ENCODE results near the gene RCSD1. TPM values are rescaled to one million over a fixed set of nuclear protein-coding genes. Genes with fewer than 3 reads are reported as not detected.

Gene RCSD1
- polyA plus RNA-seq, 3 donors, result 116 to 218 (median 216) TPM

GRCh38 chr1:167631386-167631935 is 1.4 kb downstream of the RCSD1 start:
- peak overlapping the region; percentile 80 to 98 (median 93) for H3K27ac Mint-ChIP-seq
- peak overlapping the region; percentile 38 for H2AFZ ChIP-seq (ENCODE audit: insufficient read depth, low read depth, low read length, poor library complexity, severe bottlenecking)
- no peak for DNase-seq
- H3K4me3 Mint-ChIP-seq, result peak overlapping the region; percentile 93 to 97
- intact Hi-C loops (cut with micrococcal nuclease), result loop anchor here (2.0 to 10.0 kb wide), 2 partner anchors 15 to 67 kb away; no protein-coding TSS in a partner anchor
- H3K27ac ChIP-seq (ENCODE audit: low read depth in 1 of 2, low read length in 2 of 2), result peak overlapping the region; percentile 94 to 96
- H3K4me1 Mint-ChIP-seq, result peaks cover 84% of the 10 kb centered on the region
- H3K27me3 ChIP-seq (ENCODE audit: control insufficient read depth in 2 of 2, insufficient read depth in 2 of 2, low read length in 2 of 2), result no peaks in the 10 kb centered on the region
- H3K79me2 ChIP-seq (ENCODE audit: insufficient read depth, low read length), result peaks cover 91% of the 10 kb centered on the region
- peak overlapping the region; percentile 99 for H3K4me2 ChIP-seq (replicated peaks; ENCODE audit: extremely low read depth, low read length, poor library complexity, severe bottlenecking)
- H3K36me3 ChIP-seq (replicated peaks in 1 of 2; ENCODE audit: control insufficient read depth in 1 of 2, insufficient read depth in 2 of 2, low read length in 2 of 2), result peaks cover 22 to 35% of the 10 kb centered on the region in 2 donors
- H3K9ac ChIP-seq (ENCODE audit: insufficient read depth, low read length, poor library complexity, severe bottlenecking), result peak overlapping the region; percentile 86
- H3K4me1 ChIP-seq (ENCODE audit: control insufficient read depth in 1 of 2, insufficient read depth in 2 of 2, low read length in 2 of 2), result peaks cover 81 to 91% of the 10 kb centered on the region in 2 donors
- no peaks in the 10 kb centered on the region for H3K9me3 ChIP-seq (replicated peaks in 1 of 2; ENCODE audit: control insufficient read depth in 1 of 2, insufficient read depth in 1 of 2, low read length in 2 of 2)
- peaks cover 0 to 6% (median 0%) of the 10 kb centered on the region in 7 donors for H3K9me3 Mint-ChIP-seq
- WGBS (ENCODE audit: insufficient coverage), result 8% methylated on average over 2 of the region's 3 CpGs
- peaks cover 25 to 37% of the 10 kb centered on the region in 2 donors for H3K36me3 Mint-ChIP-seq
- peaks cover 52% of the 10 kb centered on the region for H4K20me1 ChIP-seq (ENCODE audit: insufficient read depth, low read length)
- no peaks in the 10 kb centered on the region for H3K27me3 Mint-ChIP-seq (ENCODE audit: low read depth in 3 of 3)
- H3K4me3 ChIP-seq (replicated peaks in 1 of 3; ENCODE audit: low read depth in 2 of 3, low read length in 3 of 3), result peak overlapping the region; percentile 84 to 100 (median 90)
- TF ChIP-seq CTCF (IDR thresholded peaks at IDR 0.05), result no peak

- 0% methylated on average over 1 of the region's 4 CpGs for WGBS (ENCODE audit: insufficient coverage)
- Histone ChIP-seq H3K4me3 (replicated peaks in 1 of 3; ENCODE audit: low read depth in 2 of 3, low read length in 3 of 3) (peak overlapping the region; percentile 84 to 100 (median 90)), H3K27ac (ENCODE audit: low read depth in 1 of 2, low read length in 2 of 2) (peak overlapping the region; percentile 94 to 96), H3K36me3 (replicated peaks in 1 of 2; ENCODE audit: control insufficient read depth in 1 of 2, insufficient read depth in 2 of 2, low read length in 2 of 2) (peaks cover 26 to 40% of the 10 kb centered on the region in 2 donors), H3K4me2 (replicated peaks; ENCODE audit: extremely low read depth, low read length, poor library complexity, severe bottlenecking) (peak overlapping the region; percentile 99), H2AFZ (ENCODE audit: insufficient read depth, low read depth, low read length, poor library complexity, severe bottlenecking) (peak overlapping the region; percentile 38), H3K9me3 (replicated peaks in 1 of 2; ENCODE audit: control insufficient read depth in 1 of 2, insufficient read depth in 1 of 2, low read length in 2 of 2) (no peaks in the 10 kb centered on the region), H3K9ac (ENCODE audit: insufficient read depth, low read length, poor library complexity, severe bottlenecking) (peak overlapping the region; percentile 86), H3K27me3 (ENCODE audit: control insufficient read depth in 2 of 2, insufficient read depth in 2 of 2, low read length in 2 of 2) (no peaks in the 10 kb centered on the region), H4K20me1 (ENCODE audit: insufficient read depth, low read length) (peaks cover 58% of the 10 kb centered on the region), H3K4me1 (ENCODE audit: control insufficient read depth in 1 of 2, insufficient read depth in 2 of 2, low read length in 2 of 2) (peaks cover 81 to 91% of the 10 kb centered on the region in 2 donors), H3K79me2 (ENCODE audit: insufficient read depth, low read length) (peaks cover 97% of the 10 kb centered on the region)
- H3K27ac Mint-ChIP-seq, result peak overlapping the region; percentile 80 to 98 (median 93)
- peak; percentile 41 to 59 (median 57) for DNase-seq
- peaks cover 89% of the 10 kb centered on the region for H3K4me1 Mint-ChIP-seq
- H3K9me3 Mint-ChIP-seq, result peaks cover 0 to 6% (median 0%) of the 10 kb centered on the region in 7 donors
- no peaks in the 10 kb centered on the region for H3K27me3 Mint-ChIP-seq (ENCODE audit: low read depth in 3 of 3)
- TF ChIP-seq CTCF (IDR thresholded peaks at IDR 0.05), result no peak
- H3K36me3 Mint-ChIP-seq, result peaks cover 28 to 43% of the 10 kb centered on the region in 2 donors
- H3K4me3 Mint-ChIP-seq, result peak overlapping the region; percentile 93 to 97
- intact Hi-C loops (cut with micrococcal nuclease), result loop anchor here (2.0 to 10.0 kb wide), 3 partner anchors 13 to 67 kb away; no protein-coding TSS in a partner anchor
Measured at GRCh38 chr1:167631936-167632614, 2.0 kb downstream of the RCSD1 start.

Data from CD14-positive monocyte (primary cell).